ENCODE results near the gene TRMT2A. TPM values are rescaled to one million over a fixed set of nuclear protein-coding genes. Genes with fewer than 3 reads are reported as not detected.
A peak's percentile ranks its signal among the peaks of the same experiment; 100 is the strongest.

TRMT2A gene
- total and polyA plus RNA-seq, 2 of the 8 experiments (the other 6 are each of a cell fraction or from before 2014, with no cell fraction given): 44.9 to 50.3 TPM

DNA sequence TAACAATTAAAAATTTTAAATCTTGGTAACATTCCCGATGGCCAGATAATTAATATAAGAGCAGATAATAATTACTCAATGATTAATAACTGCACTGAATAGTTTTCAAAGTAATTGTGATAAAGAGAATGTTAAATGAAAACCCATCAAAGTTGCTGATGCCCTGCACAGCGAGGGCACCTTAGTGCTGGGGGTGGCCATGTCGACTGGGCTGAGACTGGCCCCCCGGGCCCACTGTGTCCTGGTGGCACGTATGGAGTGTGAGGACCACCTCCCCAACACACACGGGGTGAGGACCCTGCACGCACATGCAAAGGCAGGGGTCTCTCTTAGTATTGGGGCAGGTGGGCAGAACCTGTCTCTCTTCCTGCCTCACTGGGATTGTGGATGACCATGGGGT is 48.9 kb upstream of the TRMT2A start:
- POLR2A ChIA-PET (ENCODE audit: partially characterized antibody): interaction anchor here (1.2 kb wide), 1 partner anchor 37 kb away, joined by 3 read pairs; no protein-coding TSS in a partner anchor
- H3K9me3 ChIP-seq (ENCODE audit: insufficient read depth in 2 of 2, low read depth in 1 of 2, low read length in 1 of 2): no peaks in the 10 kb centered on the region; a peak in 1 of 4 replicates
- no peak overlapping the region for H3K23ac ChIP-seq (ENCODE audit: insufficient read length)
- no peak overlapping the region for H3K56ac ChIP-seq (replicated peaks; ENCODE audit: insufficient read length, low read depth, low read length)
- no peak overlapping the region for H3K9ac ChIP-seq (replicated peaks in 1 of 4; ENCODE audit: extremely low read depth in 1 of 4, low read depth in 3 of 4, low read length in 3 of 4)
- no peak overlapping the region for H2BK12ac ChIP-seq (ENCODE audit: low read depth, low read length)
- peaks cover 15% of the 10 kb centered on the region; the same call in 1 of the 2 replicates for H3K23me2 ChIP-seq (ENCODE audit: low read depth, low read length)
- H3K79me2 ChIP-seq (ENCODE audit: control insufficient read depth in 1 of 2, insufficient read depth in 2 of 2, low read length in 2 of 2): no peaks in the 10 kb centered on the region
- peaks cover 0 to 1% of the 10 kb centered on the region in 2 experiments for H4K20me1 ChIP-seq (replicated peaks in 1 of 2; ENCODE audit: control insufficient read depth in 1 of 2, insufficient read depth in 2 of 2, low read length in 2 of 2)
- H3K4ac ChIP-seq (replicated peaks; ENCODE audit: insufficient read length, low read depth, low read length): no peak overlapping the region
- CTCF ChIA-PET (ENCODE audit: partially characterized antibody): interaction anchor here (1.5 kb wide), 1 partner anchor 12 kb away, joined by 3 read pairs; no protein-coding TSS in a partner anchor
- no peak overlapping the region for H2BK5ac ChIP-seq (ENCODE audit: low read depth, low read length)
- H4K91ac ChIP-seq (replicated peaks; ENCODE audit: insufficient read length, low read length): no peak overlapping the region
- H2AK5ac ChIP-seq (ENCODE audit: low read depth, low read length): no peak overlapping the region
- H3K4me1 ChIP-seq (replicated peaks in 1 of 4; ENCODE audit: control insufficient read depth in 3 of 4, insufficient read depth in 4 of 4, low read length in 3 of 4): no peaks in the 10 kb centered on the region
- H2BK15ac ChIP-seq (ENCODE audit: low read length): no peak overlapping the region
- H3K18ac ChIP-seq (ENCODE audit: extremely low read depth, low read length): no peak overlapping the region
- H4K8ac ChIP-seq (ENCODE audit: extremely low read depth, insufficient read depth, low read length): 0 out of 2 replicates have a peak overlapping the region, but pooled peaks have one; percentile 51
- H4K5ac ChIP-seq (ENCODE audit: insufficient read length, low read depth, low read length): no peak overlapping the region
- no peaks in the 10 kb centered on the region for H3K27me3 ChIP-seq (replicated peaks in 1 of 4; ENCODE audit: control insufficient read depth in 3 of 4, extremely low read depth in 1 of 4, insufficient read depth in 3 of 4, low read length in 3 of 4)
- no peaks in the 10 kb centered on the region for H3K36me3 ChIP-seq (ENCODE audit: control insufficient read depth in 2 of 4, insufficient read depth in 4 of 4, low read length in 3 of 4)
- WGBS, 2 experiments (ENCODE audit: extremely low coverage in 1 of 2, insufficient coverage in 1 of 2, insufficient read length in 1 of 2, insufficient replicate concordance in 2 of 2, low coverage in 1 of 2, low lambda C conversion rate in 2 of 2, missing lambda C conversion rate in 1 of 2): 84% methylated on average over 7 of the region's 7 CpGs; no CpG with 5 or more reads in 1 of the 2 experiments
- no peak for DNase-seq (ENCODE audit: low read depth in 1 of 2, low spot score in 2 of 2)
- no peak overlapping the region for H3K27ac ChIP-seq (ENCODE audit: low read depth, low read length)
- no peak overlapping the region for H3K4me2 ChIP-seq (ENCODE audit: insufficient read depth in 1 of 2, low read depth in 2 of 2, low read length in 2 of 2)
- H2BK20ac ChIP-seq (ENCODE audit: low read length): no peak overlapping the region; the same call in 1 of the 2 replicates
- no peak overlapping the region for H2BK120ac ChIP-seq (replicated peaks; ENCODE audit: low read depth, low read length)
- no peaks in the 10 kb centered on the region for H3K79me1 ChIP-seq (ENCODE audit: low read depth, low read length)
- no peak overlapping the region for H3K4me3 ChIP-seq (ENCODE audit: extremely low read depth in 1 of 4, insufficient read depth in 2 of 4, low read depth in 3 of 4, low read length in 4 of 4)
- no peak for FAIRE-seq
- H2AFZ ChIP-seq (ENCODE audit: low read length): no peak overlapping the region
- H3K14ac ChIP-seq (ENCODE audit: insufficient read length): no peak overlapping the region
- TF ChIP-seq KDM5A (IDR thresholded peaks at IDR 0.05; ENCODE audit: low read length): no peak
- no peak for TF ChIP-seq CHD1 (IDR thresholded peaks at IDR 0.05; ENCODE audit: low read depth, low read length)
- no peak for TF ChIP-seq SP2 (IDR thresholded peaks at IDR 0.05; ENCODE audit: low read length)
- no peak for TF ChIP-seq CTBP2 (IDR thresholded peaks at IDR 0.05; ENCODE audit: borderline replicate concordance, insufficient read depth, insufficient read length, low read length)
